Activated naive CD4-positive, alpha-beta T cell treated with anti-CD3 and anti-CD28 coated beads, Interleukin-2, amount 10 ng/mL, durations not matched to agents 7 days and 5 days (primary cell): ENCODE results near the gene AMPH.
A peak's percentile ranks its signal among the peaks of the same experiment; 100 is the strongest.
"Not testable (repeated sequence)": the region's sequence is repeated elsewhere in the genome, so short reads cannot be mapped to it uniquely, and the experiment has no call there.

Source experiments
- CTCF ChIA-PET: fragments of 350-600 bp; sonication (Branson Sonifier 250); formaldehyde crosslinking; loops from one replicate; lab custom pipeline; 2021; ENCODE audit warnings: antibody characterized with exemption; lab: Charles Lee
- DNase-seq: peaks from one replicate; pipeline ENCODE4 v3.0.0-alpha.2; 2020
- H3K27ac Mint-ChIP-seq: one replicate; pipeline ENCODE4 v1.8.0; 2021; ENCODE audit warnings: mild to moderate bottlenecking, moderate library complexity, mixed read lengths
- H3K27me3 Mint-ChIP-seq: one replicate; pipeline ENCODE4 v1.8.0; 2021; ENCODE audit warnings: mild to moderate bottlenecking, mixed read lengths
- H3K36me3 Mint-ChIP-seq: one replicate; pipeline ENCODE4 v1.8.0; 2021; ENCODE audit warnings: mixed read lengths
- H3K4me1 Mint-ChIP-seq: one replicate; pipeline ENCODE4 v1.8.0; 2021; ENCODE audit warnings: mixed read lengths
- H3K4me3 Mint-ChIP-seq: one replicate; pipeline ENCODE4 v1.8.0; 2021; ENCODE audit warnings: mild to moderate bottlenecking, moderate library complexity, mixed read lengths
- H3K9me3 Mint-ChIP-seq: one replicate; pipeline ENCODE4 v1.8.0; 2021; ENCODE audit warnings: mixed read lengths

Gene AMPH

DNA sequence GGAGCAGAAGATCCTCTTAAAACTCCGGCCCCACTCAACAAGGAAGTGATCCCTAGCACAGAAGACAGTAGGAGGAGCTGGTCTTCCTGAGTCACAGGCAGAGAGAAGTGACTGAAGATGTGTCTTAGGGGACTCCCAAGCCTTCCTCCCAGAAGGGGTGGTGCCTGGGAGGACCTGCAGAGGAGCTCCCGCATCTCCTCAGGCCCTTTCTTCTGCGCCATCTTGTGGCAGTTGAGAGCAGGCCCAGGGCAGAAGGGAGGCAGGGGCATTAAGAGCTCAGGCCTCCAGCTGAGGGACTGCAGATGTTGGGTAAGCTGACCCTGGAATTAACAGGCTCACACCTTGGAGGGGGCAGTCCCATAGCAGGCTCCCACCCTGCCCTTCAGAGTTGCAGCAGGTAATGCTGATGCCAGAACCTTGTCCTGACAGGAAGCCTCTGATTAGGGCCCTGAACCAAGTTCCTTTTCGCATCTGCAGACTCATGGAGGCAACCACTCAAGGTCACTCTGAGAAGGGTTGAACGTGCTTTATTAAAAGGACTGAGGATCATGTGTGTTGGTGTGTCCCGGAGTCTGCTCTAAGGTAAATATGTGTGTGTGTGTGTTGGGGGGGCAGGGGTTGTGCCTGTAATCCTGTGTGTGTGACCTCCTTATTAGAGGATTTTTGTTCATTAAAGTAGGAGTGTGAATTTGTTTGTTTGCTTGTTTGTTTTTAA is 281.1 kb downstream of the AMPH start:
- not testable (repeated sequence) for H3K27me3 Mint-ChIP-seq, H3K9me3 Mint-ChIP-seq, H3K36me3 Mint-ChIP-seq
- Mint-ChIP-seq H3K27ac (peak overlapping the region; percentile 89), H3K4me1 (peaks cover 50% of the 10 kb centered on the region), H3K4me3 (peak overlapping the region; percentile 73)
- DNase-seq, result peak; percentile 51
- CTCF ChIA-PET, result interaction anchor here (1.5 to 3.1 kb wide), 2 partner anchors 13 to 134 kb away, joined by 8 to 21 read pairs; no protein-coding TSS in a partner anchor

- not testable (repeated sequence) for DNase-seq, H3K36me3 Mint-ChIP-seq, H3K27me3 Mint-ChIP-seq, H3K9me3 Mint-ChIP-seq
- CTCF ChIA-PET, result interaction anchor here (1.5 to 3.1 kb wide), 2 partner anchors 13 to 133 kb away, joined by 8 to 21 read pairs; no protein-coding TSS in a partner anchor
- Mint-ChIP-seq H3K27ac (peak overlapping the region; percentile 89), H3K4me1 (peaks cover 52% of the 10 kb centered on the region), H3K4me3 (peak overlapping the region; percentile 73)
Observed at GRCh38 chr7:38349126-38349795, 281.9 kb downstream of the AMPH start.

- peak; percentile 74 for DNase-seq
- CTCF ChIA-PET, result interaction anchor here (1.0 to 3.4 kb wide), 14 partner anchors 8 to 240 kb away, joined by 3 to 49 read pairs (median 8); no protein-coding TSS in a partner anchor
- H3K36me3 Mint-ChIP-seq, H3K27me3 Mint-ChIP-seq, H3K4me3 Mint-ChIP-seq, H3K9me3 Mint-ChIP-seq: not testable (repeated sequence)
- H3K4me1 Mint-ChIP-seq, result peaks cover 54% of the 10 kb centered on the region
- peak overlapping the region; percentile 83 for H3K27ac Mint-ChIP-seq
Observed at GRCh38 chr7:38345299-38346172, 285.6 kb downstream of the AMPH start.

GRCh38 chr7:38344741-38345140 is 286.4 kb downstream of the AMPH start:
- CTCF ChIA-PET, result interaction anchor here (1.1 to 3.4 kb wide), 12 partner anchors 7 to 236 kb away, joined by 3 to 49 read pairs (median 8); no protein-coding TSS in a partner anchor
- peaks cover 58% of the 10 kb centered on the region for H3K4me1 Mint-ChIP-seq
- H3K27ac Mint-ChIP-seq, result peak overlapping the region; percentile 83
- DNase-seq, H3K9me3 Mint-ChIP-seq, H3K27me3 Mint-ChIP-seq, H3K36me3 Mint-ChIP-seq, H3K4me3 Mint-ChIP-seq: not testable (repeated sequence)

DNA sequence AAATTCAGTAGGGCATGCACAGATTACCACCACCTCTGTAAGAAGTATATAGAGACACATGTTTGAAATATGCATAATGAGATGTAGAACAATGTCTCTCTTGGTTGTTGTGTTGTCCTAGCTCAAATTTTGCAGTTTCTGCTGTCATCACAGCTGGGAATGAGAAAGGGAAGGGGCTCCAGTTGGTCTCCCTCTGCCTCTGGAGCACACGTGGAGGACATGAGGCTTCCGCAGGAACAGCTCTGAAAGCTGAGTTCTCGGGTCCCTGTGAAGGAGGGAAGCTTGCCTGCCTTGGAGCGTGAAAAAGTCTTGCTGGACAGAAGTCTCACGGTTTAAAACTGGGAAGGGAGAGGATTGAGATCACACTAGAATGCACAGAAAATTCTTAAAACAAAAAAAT is 289.0 kb downstream of the AMPH start:
- H3K27me3 Mint-ChIP-seq, H3K4me3 Mint-ChIP-seq, DNase-seq, CTCF ChIA-PET, H3K36me3 Mint-ChIP-seq, H3K27ac Mint-ChIP-seq, H3K9me3 Mint-ChIP-seq: not testable (repeated sequence)
- H3K4me1 Mint-ChIP-seq, result peaks cover 50% of the 10 kb centered on the region

- H3K4me1 Mint-ChIP-seq, result peaks cover 54% of the 10 kb centered on the region
- H3K27me3 Mint-ChIP-seq, H3K36me3 Mint-ChIP-seq, DNase-seq, H3K9me3 Mint-ChIP-seq, H3K4me3 Mint-ChIP-seq: not testable (repeated sequence)
- CTCF ChIA-PET, result interaction anchor here (1.0 to 2.5 kb wide), 2 partner anchors 10 to 125 kb away, joined by 4 to 12 read pairs; no protein-coding TSS in a partner anchor
- H3K27ac Mint-ChIP-seq, result peak overlapping the region; percentile 64
Observed at GRCh38 chr7:38341172-38341705, 289.9 kb downstream of the AMPH start.

DNA sequence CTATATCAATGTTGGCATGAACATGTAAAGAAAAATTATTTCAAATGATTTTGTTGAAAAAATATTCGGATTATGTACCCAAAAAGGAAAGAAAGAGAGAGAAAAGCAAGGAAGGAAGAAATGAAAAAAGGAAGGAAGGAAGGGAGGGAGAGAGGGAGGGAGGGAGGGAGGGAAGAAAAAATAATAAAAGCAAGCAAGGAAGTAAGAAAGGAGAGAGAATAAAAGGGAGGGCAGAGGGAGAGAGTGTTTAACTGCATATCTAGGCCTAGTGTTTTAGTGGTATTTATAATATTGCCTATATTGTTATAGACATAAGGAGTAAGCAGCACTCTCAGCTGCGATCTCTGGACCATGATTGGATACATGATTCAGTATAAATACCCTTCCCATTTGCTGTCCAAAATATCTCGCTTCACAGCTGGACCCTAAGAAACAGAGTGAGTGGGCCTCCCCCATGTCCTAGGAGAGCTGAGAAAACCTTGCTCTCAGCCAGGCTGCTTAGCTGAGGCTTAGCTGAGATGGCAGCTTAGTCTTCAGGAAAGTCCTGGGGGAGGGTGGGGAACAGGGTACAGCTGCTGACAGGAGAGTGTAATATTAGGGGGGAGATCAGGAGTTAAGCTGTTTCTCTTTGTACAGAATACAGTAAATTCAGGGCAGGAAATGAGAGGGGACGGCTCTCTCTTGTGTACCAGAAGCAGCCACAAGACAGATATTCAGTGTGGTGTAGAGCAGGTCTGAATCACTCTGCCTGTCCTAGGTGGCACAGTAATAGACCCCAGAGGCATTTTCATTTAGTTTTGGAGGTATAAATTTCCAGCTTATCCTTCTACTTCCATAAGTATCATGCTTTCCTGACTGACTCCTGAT is 291.0 kb downstream of the AMPH start:
- no peaks in the 10 kb centered on the region for H3K27me3 Mint-ChIP-seq
- no peak overlapping the region for H3K4me3 Mint-ChIP-seq
- peaks cover 54% of the 10 kb centered on the region for H3K4me1 Mint-ChIP-seq
- no peaks in the 10 kb centered on the region for H3K36me3 Mint-ChIP-seq
- H3K9me3 Mint-ChIP-seq, result no peaks in the 10 kb centered on the region
- CTCF ChIA-PET, result interaction anchor here (0.9 to 2.5 kb wide), 3 partner anchors 21 to 124 kb away, joined by 3 to 12 read pairs (median 5); no protein-coding TSS in a partner anchor
- no peak for DNase-seq
- peak overlapping the region; percentile 49 for H3K27ac Mint-ChIP-seq

- peak overlapping the region; percentile 2 for H3K27ac Mint-ChIP-seq
- H3K27me3 Mint-ChIP-seq, result not testable (repeated sequence)
- CTCF ChIA-PET, result interaction anchor here (0.7 to 5.7 kb wide), 29 partner anchors 9 to 419 kb away, joined by 3 to 182 read pairs (median 5); partner anchors contain the start of gene SFRP4
Observed at GRCh38 chr7:38336148-38336515, 295.0 kb downstream of the AMPH start.

DNA sequence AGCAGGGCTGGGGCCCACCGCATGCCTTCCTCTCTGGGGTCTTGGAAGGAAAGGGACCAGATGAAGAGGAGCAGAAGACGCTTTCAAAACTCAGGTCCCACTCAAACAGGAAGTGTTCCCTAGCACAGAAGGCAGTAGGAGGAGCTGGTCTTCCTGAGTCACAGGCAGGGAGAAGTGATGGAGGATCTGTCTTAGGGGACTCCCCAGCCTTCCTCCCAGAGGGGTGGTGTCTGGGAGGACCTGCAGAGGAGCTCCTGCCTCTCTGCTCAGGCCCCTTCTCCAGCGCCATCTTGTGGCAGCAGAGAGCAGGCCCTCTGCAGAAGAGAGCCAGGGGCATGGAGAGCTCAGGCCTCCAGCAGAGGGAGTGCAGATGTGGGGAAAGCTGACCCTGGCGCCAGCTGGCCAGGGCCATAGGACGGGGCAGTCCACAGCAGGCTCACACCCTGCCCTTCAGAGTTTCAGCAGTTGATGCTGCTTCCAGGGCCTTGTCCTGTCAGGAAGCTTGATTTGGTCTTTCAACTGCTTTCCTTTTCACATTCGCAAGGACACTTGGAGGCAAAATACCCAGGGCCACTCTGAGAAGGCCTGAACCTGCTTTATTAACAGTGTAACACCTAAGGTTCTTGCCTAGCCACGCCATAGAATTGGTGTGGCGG is 295.6 kb downstream of the AMPH start:
- Mint-ChIP-seq H3K4me3 (no peak overlapping the region), H3K27me3 (peaks cover 3% of the 10 kb centered on the region), H3K4me1 (peaks cover 38% of the 10 kb centered on the region)

More at GRCh38 chr7:38336148-38336515, 295.0 kb downstream of the AMPH start:
- not testable (repeated sequence) for H3K9me3 Mint-ChIP-seq, H3K36me3 Mint-ChIP-seq, DNase-seq, H3K4me3 Mint-ChIP-seq
- peaks cover 39% of the 10 kb centered on the region for H3K4me1 Mint-ChIP-seq

GRCh38 chr7:38335128-38335491 is 296.1 kb downstream of the AMPH start:
- Mint-ChIP-seq H3K9me3 (no peaks in the 10 kb centered on the region), H3K27ac (no peak overlapping the region), H3K4me3 (peak overlapping the region; percentile 28), H3K27me3 (peaks cover 3% of the 10 kb centered on the region), H3K36me3 (no peaks in the 10 kb centered on the region), H3K4me1 (peaks cover 38% of the 10 kb centered on the region)
- CTCF ChIA-PET, result interaction anchor here (0.8 to 5.7 kb wide), 32 partner anchors 10 to 230 kb away, joined by 3 to 182 read pairs (median 5); partner anchors contain the start of gene STARD3NL
- no peak for DNase-seq

More for the DNA sequence above, 295.6 kb downstream of the AMPH start:
- H3K36me3 Mint-ChIP-seq, result no peaks in the 10 kb centered on the region
- DNase-seq, result peak; percentile 84
- H3K9me3 Mint-ChIP-seq, result no peaks in the 10 kb centered on the region
- CTCF ChIA-PET, result interaction anchor here (0.7 to 5.7 kb wide), 34 partner anchors 9 to 419 kb away, joined by 3 to 182 read pairs (median 5); partner anchors contain the start of genes SFRP4 and STARD3NL
- peak overlapping the region; percentile 39 for H3K27ac Mint-ChIP-seq

GRCh38 chr7:38334163-38334562 is 297.0 kb downstream of the AMPH start:
- Mint-ChIP-seq H3K27me3 (peaks cover 3% of the 10 kb centered on the region), H3K27ac (no peak overlapping the region), H3K4me3 (no peak overlapping the region), H3K4me1 (peaks cover 40% of the 10 kb centered on the region), H3K9me3 (no peaks in the 10 kb centered on the region), H3K36me3 (no peaks in the 10 kb centered on the region)
- DNase-seq, result no peak
- CTCF ChIA-PET, result interaction anchor here (1.0 to 5.7 kb wide), 7 partner anchors 11 to 226 kb away, joined by 4 to 182 read pairs (median 25); no protein-coding TSS in a partner anchor
